ENCODE data around the gene WBP4.
"Not testable (repeated sequence)": the region's sequence is repeated elsewhere in the genome, so short reads cannot be mapped to it uniquely, and the experiment has no call there.

Gene WBP4

DNA sequence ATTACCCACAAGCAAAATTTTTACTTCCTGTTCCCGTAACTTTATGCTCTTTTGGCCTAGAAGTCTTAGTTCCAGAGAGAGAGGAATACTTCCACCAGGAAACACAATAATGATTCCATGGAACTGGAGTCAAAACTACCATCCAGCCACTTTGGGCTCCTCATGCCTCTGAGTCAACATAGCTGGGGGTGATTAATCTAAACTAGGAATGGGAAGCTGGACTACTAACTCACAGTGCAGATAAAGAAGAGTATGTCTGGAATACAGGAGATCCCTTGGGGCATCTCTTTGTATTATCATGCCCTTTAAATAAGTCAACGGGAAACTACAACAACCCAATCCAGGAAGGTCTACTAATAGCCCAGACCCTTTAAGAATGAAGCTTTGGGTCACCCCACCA, 33.3 kb upstream of the WBP4 start:
- H3K4me3 ChIP-seq (ENCODE audit: low read depth, low read length), result no peak overlapping the region
- no peak for DNase-seq (ENCODE audit: low read depth)
- no peak for TF ChIP-seq POLR2A (IDR thresholded peaks at IDR 0.05; ENCODE audit: extremely low read depth, insufficient read length)
- TF ChIP-seq, protein P1, sequence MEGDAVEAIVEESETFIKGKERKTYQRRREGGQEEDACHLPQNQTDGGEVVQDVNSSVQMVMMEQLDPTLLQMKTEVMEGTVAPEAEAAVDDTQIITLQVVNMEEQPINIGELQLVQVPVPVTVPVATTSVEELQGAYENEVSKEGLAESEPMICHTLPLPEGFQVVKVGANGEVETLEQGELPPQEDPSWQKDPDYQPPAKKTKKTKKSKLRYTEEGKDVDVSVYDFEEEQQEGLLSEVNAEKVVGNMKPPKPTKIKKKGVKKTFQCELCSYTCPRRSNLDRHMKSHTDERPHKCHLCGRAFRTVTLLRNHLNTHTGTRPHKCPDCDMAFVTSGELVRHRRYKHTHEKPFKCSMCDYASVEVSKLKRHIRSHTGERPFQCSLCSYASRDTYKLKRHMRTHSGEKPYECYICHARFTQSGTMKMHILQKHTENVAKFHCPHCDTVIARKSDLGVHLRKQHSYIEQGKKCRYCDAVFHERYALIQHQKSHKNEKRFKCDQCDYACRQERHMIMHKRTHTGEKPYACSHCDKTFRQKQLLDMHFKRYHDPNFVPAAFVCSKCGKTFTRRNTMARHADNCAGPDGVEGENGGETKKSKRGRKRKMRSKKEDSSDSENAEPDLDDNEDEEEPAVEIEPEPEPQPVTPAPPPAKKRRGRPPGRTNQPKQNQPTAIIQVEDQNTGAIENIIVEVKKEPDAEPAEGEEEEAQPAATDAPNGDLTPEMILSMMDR (IDR thresholded peaks at IDR 0.05; ENCODE audit: low read depth, low read length), result no peak
- TF ChIP-seq, protein P2, sequence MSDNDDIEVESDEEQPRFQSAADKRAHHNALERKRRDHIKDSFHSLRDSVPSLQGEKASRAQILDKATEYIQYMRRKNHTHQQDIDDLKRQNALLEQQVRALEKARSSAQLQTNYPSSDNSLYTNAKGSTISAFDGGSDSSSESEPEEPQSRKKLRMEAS (IDR thresholded peaks at IDR 0.05; ENCODE audit: low read depth, low read length), result no peak
- no peak for TF ChIP-seq MYC (IDR thresholded peaks at IDR 0.05; ENCODE audit: low read depth, low read length)

DNA sequence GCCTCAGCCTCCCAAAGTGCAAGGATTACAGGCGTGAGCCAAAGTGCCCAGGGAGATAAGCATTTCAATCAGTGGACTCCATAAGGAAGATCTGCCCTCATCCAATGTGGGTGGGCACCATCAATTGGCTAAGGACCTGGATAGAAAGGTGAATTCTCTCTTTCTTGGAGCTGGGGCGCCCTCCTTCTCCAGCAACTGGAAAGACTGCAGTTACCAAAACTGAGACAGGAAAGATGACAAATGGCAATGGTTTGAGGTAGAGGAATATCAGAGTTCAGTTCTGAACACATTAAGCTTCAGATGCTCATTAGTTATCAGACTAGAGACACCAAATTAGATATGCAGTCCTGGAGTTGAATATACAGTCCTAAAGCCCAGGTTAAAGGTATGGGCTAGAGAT, 31.7 kb upstream of the WBP4 start:
- TF ChIP-seq, protein P1 (IDR thresholded peaks at IDR 0.05; ENCODE audit: low read depth, low read length), result no peak
- TF ChIP-seq MYC (IDR thresholded peaks at IDR 0.05; ENCODE audit: low read depth, low read length) (no peak), POLR2A (IDR thresholded peaks at IDR 0.05; ENCODE audit: extremely low read depth, insufficient read length) (no peak)
- TF ChIP-seq, protein P2 (IDR thresholded peaks at IDR 0.05; ENCODE audit: low read depth, low read length), result no peak
- peak; percentile 53 for DNase-seq (ENCODE audit: low read depth)
- H3K4me3 ChIP-seq (ENCODE audit: low read depth, low read length), result no peak overlapping the region

DNA sequence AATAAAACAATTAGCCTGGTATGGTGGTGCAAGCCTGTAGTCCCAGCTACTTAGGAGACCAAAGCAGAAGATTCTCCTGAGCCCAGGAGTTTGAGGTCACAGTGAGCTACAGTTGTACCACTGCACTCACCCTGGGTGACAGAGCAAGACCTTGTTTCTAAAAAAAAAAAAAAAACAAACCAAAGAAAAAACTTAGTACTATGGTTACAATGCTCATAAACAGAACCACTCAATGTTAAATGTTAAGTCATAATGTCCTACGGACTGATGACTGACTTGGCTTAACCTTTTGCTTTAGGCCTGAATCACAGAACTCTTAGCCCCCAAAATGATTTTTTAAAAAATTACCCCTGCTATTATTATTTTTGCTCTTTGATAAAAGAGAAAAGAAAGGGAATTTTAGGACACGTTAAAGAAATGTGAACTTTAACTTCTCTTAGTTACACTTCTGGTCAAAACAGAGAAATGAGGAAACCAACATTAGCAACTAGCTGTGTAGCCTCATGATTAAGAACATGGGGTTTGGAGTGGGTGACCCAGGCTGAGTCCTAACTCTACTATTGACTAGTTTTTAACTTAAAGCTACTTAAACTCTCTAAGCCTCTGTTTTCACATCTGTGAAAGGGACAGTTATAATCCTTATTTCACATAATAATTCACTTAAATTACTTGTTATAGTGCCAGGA, 28.5 kb upstream of the WBP4 start:
- H3K4me3 ChIP-seq (ENCODE audit: low read depth, low read length), result no peak overlapping the region
- no peak for DNase-seq (ENCODE audit: low read depth)
- TF ChIP-seq, protein P1 (IDR thresholded peaks at IDR 0.05; ENCODE audit: low read depth, low read length), result no peak
- TF ChIP-seq POLR2A (IDR thresholded peaks at IDR 0.05; ENCODE audit: extremely low read depth, insufficient read length), result no peak
- no peak for TF ChIP-seq MYC (IDR thresholded peaks at IDR 0.05; ENCODE audit: low read depth, low read length)
- TF ChIP-seq, protein P2 (IDR thresholded peaks at IDR 0.05; ENCODE audit: low read depth, low read length), result no peak

DNA sequence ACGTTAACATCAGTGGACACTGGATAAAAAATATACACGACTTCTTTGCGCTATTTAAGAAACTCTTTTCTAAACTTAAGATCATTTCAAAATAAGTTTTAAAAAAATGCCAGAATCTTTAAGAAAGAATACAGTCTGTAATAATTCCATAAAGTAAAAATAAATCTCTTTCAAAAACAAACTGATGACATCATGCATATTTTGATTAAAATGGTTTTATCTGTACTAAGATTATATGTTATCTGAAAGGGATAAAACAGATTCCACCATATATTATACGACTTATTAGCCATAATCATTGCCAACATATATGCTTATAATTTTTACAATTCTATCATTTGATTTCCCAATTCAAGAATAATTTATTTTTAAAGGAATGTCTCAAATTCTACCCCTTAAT, 26.9 kb upstream of the WBP4 start:
- DNase-seq (ENCODE audit: low read depth), result no peak
- no peak overlapping the region for H3K4me3 ChIP-seq (ENCODE audit: low read depth, low read length)
- TF ChIP-seq, protein P1 (IDR thresholded peaks at IDR 0.05; ENCODE audit: low read depth, low read length), result no peak

DNA sequence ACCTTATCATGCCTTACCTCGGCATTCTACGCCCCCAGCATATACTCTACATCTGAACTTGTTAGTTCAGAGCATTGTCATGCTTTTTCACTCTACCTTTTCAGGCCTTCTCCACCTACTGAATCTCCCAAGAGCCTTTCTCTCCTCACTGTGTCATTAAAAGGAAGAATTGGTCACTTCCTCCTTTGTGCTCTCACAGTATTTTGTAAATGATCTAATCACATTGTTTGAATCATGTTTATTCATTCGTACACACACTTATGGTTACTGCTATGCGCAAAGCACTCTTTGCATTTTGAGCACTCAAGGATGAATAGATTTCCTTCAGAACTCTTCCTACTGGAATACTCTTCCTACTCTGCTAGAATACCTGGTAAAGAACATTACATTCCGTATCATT, 26.4 kb upstream of the WBP4 start:
- TF ChIP-seq, protein P2 (IDR thresholded peaks at IDR 0.05; ENCODE audit: low read depth, low read length), result no peak
- no peak for TF ChIP-seq MYC (IDR thresholded peaks at IDR 0.05; ENCODE audit: low read depth, low read length)
- TF ChIP-seq, protein P1 (IDR thresholded peaks at IDR 0.05; ENCODE audit: low read depth, low read length), result no peak
- TF ChIP-seq POLR2A (IDR thresholded peaks at IDR 0.05; ENCODE audit: extremely low read depth, insufficient read length), result no peak
- H3K4me3 ChIP-seq (ENCODE audit: low read depth, low read length), result no peak overlapping the region
- DNase-seq (ENCODE audit: low read depth), result no peak

DNA sequence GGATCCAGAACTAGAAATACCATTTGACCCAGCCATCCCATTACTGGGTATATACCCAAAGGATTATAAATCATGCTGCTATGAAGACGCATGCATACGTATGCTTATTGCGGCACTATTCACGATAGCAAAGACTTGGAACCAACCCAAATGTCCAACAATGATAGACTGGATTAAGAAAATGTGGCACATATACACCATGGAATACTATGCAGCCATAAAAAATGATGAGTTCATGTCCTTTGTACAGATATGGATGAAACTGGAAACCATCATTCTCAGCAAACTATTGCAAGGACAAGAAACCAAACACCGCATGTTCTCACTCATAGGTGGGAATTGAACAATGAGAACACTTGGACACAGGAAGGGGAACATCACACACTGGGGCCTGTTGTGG, 24.8 kb upstream of the WBP4 start:
- H3K4me3 ChIP-seq (ENCODE audit: low read depth, low read length); DNase-seq (ENCODE audit: low read depth): not testable (repeated sequence)
